NCI-H1436 (cell line): Measurements from ENCODE around the gene AMH.
"Not testable (repeated sequence)": the region's sequence is repeated elsewhere in the genome, so short reads cannot be mapped to it uniquely, and the experiment has no call there.

ENCODE experiments used
- DNase-seq: peaks from one replicate; lab custom pipeline; 2025; lab: John Stamatoyannopoulos, UW

Gene AMH

DNA sequence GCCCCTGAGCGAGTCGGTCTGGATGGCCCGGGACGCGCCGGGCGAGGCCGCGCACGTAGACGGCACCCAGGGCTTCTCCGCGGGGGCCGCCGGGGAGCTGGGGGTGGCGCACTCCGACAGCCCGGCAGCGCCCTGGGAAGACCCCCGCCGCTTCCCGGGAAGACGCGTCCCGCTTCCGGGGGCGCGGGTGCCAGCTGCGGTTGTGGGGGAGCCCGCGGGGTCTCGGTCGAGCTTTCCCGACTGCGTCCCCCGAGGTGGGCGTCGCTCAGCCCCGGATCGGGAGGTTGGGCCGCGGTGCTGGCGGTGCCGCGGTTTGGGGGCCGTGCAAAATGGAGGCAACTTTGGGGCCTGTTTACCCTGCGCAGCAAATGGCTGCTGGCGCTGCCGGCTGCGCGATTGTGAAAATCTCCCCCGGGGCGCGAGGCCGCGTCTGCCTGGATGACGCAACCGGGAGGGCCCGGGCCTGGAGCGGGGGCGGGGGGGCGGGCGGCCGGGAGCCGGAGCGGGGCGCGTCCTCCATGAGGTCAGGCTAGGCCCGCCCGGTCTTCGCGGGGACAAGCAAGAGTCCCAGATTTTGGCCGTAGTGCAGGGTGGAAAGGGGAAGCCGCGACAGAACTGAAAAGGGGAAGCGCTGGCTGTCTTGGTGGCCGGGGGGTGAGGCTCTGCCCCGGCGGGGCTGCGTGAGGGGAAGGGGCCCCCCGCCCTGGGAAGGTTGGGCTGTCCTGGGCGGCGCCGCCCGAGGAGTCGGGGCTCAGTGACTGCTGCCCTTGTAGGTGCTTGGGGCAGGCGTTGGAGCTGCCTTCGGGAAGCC is 21.5 kb downstream of the AMH start:
- DNase-seq = peak; percentile 54

- no peak for DNase-seq
Observed at GRCh38 chr19:2271234-2272103, 22.3 kb downstream of the AMH start.

DNA sequence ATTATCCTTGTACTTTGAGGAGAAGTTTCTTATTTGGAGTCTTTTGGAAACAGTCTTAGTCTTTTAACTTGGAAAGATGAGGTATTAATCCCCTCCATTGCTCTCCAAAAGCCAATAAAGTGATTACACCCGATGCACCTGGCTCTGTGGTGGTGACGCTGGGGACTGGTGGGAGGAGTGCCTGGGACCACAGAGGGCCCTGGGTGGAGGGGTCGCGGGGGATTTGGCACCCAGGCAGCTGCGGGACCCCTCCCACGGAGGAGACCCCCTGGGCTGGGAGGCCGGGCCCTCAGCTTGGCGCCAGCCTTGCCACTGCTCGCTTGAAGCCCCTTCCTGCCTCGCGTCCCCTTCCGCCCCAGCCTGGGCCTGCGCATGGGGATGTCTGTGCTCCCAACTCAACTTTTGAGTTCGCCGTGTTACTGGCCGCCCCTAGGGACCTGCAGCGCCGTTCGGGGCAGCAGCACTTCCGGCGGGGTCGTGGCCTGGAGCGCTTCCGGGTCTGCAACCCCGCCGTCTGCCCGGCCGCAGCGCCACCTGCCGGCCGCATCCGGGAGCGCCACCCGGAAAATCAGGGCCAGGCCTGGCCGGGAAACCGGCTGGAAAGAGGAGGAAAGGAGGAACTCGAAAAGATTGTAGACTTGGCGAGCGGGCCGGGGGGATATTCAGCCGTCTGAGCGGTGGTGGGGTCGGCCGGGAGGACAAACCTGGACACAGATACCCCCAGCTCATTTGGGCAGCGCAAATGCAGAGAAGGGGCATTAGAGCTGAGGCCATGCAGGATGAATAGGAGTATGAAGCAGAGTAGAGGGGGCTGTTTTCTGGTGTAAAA is 24.4 kb downstream of the AMH start:
- peak; percentile 83 for DNase-seq

DNA sequence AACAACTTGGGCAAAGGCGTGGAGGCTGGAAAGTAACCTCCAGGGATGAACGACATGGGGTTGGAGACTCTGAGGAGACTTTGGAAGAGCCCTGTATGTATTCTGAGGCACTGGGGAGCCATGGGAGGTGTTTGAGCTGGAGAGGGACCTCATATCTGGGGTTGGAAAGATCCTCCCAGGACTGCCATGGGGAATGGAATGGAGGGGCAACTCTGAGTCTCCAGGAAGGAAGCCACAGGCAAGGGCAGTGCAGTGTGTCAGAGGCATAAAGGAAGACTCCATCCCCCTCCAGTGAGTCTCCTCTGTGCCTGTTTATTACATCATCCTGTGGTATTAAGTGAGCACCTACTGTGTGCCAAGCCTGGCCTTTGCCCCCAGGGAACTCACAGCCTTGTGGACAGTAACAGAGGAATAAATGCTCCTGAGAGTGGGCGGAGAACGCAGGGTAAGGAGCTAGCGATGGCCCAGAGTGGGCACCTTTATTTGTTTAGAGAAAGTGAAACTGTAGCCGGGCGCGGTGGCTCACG is 25.1 kb downstream of the AMH start:
- DNase-seq = no peak

GRCh38 chr19:2274931-2275535 is 25.9 kb downstream of the AMH start:
- DNase-seq = peak; percentile 52

DNA sequence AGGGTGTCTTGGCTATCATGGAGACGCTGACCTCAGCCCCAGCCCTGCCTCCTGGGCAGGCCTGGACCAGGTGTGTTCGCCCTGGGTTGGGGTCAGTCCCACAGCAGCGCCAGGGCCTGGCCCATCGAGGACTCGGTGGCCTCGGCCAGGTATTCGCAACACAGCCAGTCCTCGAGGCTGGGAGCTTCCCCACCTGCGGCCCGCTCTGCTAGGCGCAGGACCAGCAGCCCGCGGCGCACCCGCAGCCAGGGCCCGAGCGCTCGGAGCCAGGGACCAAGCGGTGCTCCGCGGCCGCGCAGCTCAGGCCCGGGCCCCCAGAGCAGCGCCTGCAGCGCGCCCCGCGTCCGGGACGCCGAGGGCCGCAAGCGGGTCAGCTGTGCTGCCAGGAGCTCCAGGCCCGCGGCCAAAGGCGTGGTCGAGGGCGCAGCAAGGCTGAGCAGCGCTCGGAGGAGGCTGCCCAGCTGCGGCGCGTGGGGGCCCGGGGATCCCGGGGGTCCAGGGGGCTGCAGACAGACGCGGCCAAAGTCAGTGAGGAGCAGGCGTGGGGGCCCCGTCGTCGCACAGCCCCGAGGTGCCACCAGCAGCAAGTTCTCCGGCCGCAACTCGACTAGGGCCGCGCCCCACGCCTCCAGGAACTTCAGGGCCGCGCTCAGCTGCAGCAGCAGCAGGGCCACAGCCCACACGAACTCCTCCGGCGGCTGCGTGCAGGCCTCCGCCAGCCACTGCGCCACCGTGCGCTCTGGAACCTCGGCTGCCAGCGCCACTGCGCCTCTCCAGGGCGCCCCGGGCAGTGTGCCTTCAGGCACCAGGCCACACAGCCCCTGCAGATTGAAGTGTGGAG is 26.7 kb downstream of the AMH start:
- DNase-seq = no peak

DNA sequence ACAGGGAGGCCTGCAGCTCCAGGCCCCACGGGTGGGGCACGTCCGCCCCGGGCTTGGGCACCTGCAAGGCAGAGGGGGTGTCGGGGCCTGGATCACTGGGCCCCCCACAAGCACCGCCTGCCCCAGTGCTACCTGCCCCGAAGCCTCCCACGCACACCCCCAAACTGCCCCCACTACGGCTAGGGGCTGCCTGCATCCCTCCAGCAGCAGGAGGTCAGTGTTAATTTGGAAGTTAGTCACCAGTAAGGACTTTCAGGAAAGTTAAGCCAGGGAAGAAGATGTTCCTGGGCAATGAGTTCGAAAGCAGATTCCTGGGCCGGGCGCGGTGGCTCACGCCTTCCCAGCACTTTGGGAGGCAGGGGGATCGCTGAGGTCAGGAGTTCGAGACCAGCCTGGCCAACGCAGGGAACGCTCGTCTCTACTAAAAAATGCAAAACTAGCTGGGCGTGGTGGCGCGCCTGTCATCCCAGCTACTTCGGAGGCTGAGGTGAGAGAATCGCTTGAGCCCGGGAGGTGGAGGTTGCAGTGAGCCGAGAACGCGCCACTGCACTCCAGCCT is 27.4 kb downstream of the AMH start:
- DNase-seq = no peak

DNA sequence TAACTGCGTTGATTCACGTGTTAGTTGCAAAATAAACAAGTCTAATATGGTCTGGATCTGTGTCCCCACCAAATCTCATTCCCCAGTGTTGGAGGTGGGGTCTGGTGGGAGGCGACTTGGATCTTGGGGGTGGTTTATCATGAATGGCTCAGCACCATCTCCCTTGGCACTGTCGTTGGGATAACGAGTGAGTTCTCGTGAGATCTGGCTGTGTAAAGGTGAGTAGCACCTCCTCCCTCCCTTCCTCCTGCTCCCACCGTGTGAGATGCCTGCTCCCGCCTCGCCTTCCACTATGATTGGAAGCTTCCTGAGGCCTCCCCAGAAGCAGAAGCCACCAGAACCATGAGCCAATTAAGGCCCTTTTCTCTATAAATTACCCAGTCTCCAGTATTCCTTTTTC is 28.0 kb downstream of the AMH start:
- DNase-seq = no peak

DNA sequence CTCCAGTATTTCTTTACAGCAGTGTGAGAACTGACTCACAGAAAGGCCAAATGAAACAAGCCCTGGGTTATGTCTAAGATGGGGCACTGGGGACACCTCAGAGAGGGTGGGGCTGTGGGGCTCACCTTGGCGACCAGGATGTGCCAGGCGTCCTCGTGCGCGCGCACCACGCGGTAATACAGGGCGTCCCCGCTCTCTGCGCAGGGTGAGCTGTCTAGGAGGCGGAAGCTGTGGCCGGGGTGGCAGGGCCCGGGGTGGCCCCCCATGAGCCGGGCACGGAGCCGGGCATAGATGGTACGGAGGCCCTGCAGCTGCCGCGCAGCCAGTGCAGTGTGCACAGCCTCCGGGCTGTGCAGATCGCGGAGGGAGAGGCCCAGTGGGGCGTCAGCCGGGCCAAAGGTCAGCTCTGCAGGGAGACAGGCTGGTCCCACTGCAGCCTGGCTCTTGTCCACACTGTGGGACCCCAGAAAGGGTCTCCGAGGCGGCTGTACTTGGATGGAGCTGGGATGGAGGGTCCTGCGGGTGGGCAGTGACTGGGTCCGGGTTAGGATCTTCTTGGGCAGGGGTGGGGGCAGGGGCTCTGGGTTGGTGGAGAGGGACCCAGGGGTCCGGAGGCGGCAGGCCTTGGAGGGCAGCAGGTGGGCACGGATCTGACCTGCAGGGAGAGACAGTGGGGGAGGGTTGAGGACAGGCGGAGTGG is 29.5 kb downstream of the AMH start:
- DNase-seq = no peak

- no peak for DNase-seq
Observed at GRCh38 chr19:2280633-2281264, 31.6 kb downstream of the AMH start.

DNA sequence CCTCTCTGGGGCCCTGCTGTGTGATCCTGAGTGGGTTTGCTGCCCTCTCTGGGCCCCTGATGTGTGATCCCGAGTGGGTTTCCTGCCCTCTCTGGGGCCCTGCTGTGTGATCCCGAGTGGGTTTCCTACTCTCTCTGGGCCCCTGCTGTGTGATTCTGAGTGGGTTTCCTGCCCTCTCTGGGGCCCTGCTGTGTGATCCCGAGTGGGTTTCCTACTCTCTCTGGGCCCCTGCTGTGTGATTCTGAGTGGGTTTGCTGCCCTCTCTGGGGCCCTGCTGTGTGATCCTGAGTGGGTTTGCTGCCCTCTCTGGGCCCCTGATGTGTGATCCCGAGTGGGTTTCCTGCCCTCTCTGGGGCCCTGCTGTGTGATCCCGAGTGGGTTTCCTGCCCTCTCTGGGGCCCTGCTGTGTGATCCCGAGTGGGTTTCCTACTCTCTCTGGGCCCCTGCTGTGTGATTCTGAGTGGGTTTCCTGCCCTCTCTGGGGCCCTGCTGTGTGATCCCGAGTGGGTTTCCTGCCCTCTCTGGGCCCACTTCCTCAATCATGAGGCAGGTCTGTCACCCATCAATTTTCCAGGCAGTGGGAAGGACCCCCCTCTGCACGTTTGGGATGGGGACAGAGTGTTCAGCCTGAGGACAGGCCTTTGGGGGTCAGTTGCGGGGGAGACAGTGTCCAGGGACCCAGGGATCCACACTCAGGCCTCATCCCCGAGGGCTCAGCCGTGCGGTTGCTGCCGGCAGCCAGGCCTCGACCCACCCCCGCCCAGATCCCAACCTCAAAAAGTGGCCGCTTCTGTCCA is 32.3 kb downstream of the AMH start:
- DNase-seq = not testable (repeated sequence)

DNA sequence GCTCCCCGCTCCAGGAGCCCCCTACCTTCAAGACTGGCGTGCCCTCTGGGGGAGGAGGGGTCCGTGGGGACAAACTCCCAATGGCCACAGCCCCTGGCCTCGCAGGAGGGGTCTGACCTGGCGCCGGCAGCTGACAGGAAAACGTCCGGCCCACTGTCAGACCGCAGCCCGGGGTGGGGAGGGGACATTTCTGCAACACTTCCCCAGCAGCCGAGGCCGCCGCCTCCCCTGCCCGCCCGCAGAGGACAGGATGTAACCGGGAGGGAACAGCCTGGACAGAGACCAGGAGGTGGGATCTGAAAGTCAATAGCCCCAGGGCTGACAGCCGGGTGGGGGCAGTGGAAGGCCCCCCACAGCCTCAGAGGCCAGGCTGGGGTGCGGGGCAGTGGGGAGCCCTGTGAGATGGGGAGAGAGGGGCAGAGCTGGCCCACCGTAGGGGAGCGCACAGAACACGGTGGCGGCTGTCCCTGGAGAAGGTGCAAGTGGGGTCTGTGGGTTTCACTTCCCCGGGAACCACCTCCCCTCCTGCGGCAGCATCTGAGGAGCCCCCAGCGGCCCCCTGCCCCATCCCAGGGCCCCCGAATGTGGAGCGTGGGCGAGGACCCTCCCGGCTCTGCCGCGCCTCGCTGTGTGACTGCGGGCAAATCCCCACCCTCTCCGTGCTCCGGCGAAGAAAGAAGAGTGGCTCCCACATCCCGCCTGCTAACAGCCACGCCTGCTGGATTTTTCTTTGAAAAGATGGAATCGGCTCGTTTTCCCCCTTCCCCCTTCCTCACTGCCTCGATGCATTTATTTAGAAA is 33.1 kb downstream of the AMH start, which contains the start of gene PEAK3:
TSS of gene PEAK3 (minus strand) at position 114 of the 800 bp plus-strand sequence. CDS start 1,244 bp downstream, outside the sequence.
- DNase-seq = no peak

DNA sequence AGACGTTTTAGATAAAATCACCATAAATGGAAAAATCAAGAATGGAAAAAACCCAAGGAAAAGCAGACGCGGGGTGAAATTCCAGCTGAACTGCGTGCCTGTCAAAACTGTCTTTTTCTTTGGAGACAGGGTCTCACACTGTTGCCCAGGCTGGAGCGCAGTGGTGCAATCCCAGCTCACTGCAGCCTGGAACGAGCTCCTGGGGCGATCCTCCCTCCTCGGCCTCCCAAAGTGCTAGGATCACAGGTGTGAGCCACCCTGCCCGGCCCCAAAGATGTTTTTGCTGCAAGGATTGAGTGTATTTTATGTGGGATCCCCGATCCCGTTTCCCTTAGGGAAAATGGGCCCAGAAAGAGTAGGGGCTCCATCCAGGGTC is 33.7 kb downstream of the AMH start:
- no peak for DNase-seq

DNA sequence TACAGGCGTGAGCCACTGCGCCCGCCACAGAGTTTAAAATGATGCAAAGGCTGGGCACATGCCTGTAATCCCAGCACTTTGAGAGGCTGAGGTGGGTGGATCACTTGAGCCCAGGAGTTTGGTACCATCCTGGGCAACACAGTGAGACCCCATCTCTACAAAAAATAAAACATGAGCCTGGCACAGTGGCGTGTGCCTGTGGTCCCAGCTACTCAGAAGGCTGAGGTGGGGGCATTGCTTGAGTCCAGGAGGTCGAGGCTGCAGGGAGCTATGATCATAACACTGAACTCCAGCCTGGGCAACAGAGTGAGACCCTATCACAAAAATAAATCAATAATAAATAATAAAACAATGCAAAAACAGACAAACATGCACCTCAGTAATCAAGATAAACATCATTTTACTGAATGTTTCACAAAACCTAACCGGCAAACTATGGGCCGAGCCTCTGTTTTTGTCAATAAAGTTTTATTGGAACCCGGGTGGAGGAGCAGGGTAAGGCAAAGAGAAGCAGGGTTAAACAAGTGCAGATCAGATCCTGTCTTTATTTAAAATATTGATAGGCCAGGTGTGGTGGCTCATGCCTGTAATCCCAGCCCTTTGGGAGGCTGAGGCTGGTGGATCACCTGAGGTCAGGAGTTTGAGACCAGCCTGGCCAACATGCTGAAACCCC is 34.8 kb downstream of the AMH start:
- no peak for DNase-seq

- DNase-seq = no peak
Observed at GRCh38 chr19:2286402-2287140, 37.4 kb downstream of the AMH start.
